CD14-positive monocyte (primary cell): ENCODE measurements around the gene ERG. TPM values are rescaled to one million over a fixed set of nuclear protein-coding genes. Genes with fewer than 3 reads are reported as not detected.

Source experiments
- DNase-seq, 3 donors: peaks; one replicate each; pipeline ENCODE4 v3.0.0-alpha.2; 2011 to 2022
- H2AFZ ChIP-seq: 2 replicates; pipeline ENCODE4 v1.6.0; 2012; ENCODE audit warnings: mild to moderate bottlenecking, low read depth, low read length, inconsistent platforms; ENCODE audit not compliant: insufficient read depth, poor library complexity, severe bottlenecking
- H3K27ac ChIP-seq, 2 donors: 1 replicate in 1 of 2; 2 replicates in 1 of 2; pipeline ENCODE4 v1.5.1; 2012 to 2013; ENCODE audit warnings: low read length in 2 of 2, control low read depth in 1 of 2, inconsistent platforms in 1 of 2, low read depth in 1 of 2, mild to moderate bottlenecking in 1 of 2
- H3K27me3 ChIP-seq, 2 donors: one replicate each; pipeline versions ENCODE4 v1.6.0 to v1.6.1; 2011 to 2013; ENCODE audit warnings: low read length in 2 of 2; ENCODE audit not compliant: control insufficient read depth in 2 of 2, insufficient read depth in 2 of 2
- H3K36me3 ChIP-seq, 2 donors: replicated peaks in 1 of 2; 1 replicate in 1 of 2; 2 replicates in 1 of 2; pipeline versions ENCODE4 v1.5.1 to v1.6.1; 2012 to 2013; ENCODE audit warnings: low read length in 2 of 2, control low read depth in 1 of 2, inconsistent platforms in 1 of 2, mild to moderate bottlenecking in 1 of 2; ENCODE audit not compliant: insufficient read depth in 2 of 2, control insufficient read depth in 1 of 2
- H3K4me1 ChIP-seq, 2 donors: 1 replicate in 1 of 2; 2 replicates in 1 of 2; pipeline versions ENCODE4 v1.5.1 to v1.6.1; 2012 to 2013; ENCODE audit warnings: low read length in 2 of 2, control low read depth in 1 of 2, inconsistent platforms in 1 of 2, mild to moderate bottlenecking in 1 of 2, moderate library complexity in 1 of 2; ENCODE audit not compliant: insufficient read depth in 2 of 2, control insufficient read depth in 1 of 2
- H3K4me2 ChIP-seq: replicated peaks from 2 replicates; pipeline ENCODE3; 2012; ENCODE audit warnings: low read length, moderate library complexity, mild to moderate bottlenecking; ENCODE audit not compliant: poor library complexity, severe bottlenecking; ENCODE audit errors: extremely low read depth
- H3K4me3 ChIP-seq, 3 experiments: fragments of 200-600 bp in 1 of 3; sonication (generic) in 1 of 3; replicated peaks in 1 of 3; 1 replicate in 2 of 3; 2 replicates in 1 of 3; pipeline ENCODE4 v1.5.1; 2011 to 2013; ENCODE audit warnings: low read length in 3 of 3, mild to moderate bottlenecking in 3 of 3, control low read depth in 2 of 3, low read depth in 2 of 3, inconsistent platforms in 1 of 3, moderate library complexity in 1 of 3
- H3K79me2 ChIP-seq: 2 replicates; pipeline ENCODE4 v1.6.0; 2012; ENCODE audit warnings: mild to moderate bottlenecking, control low read depth, inconsistent platforms, low read length, moderate library complexity; ENCODE audit not compliant: insufficient read depth
- H3K9ac ChIP-seq: 2 replicates; pipeline ENCODE4 v1.6.0; 2017; ENCODE audit warnings: low read length, mild to moderate bottlenecking; ENCODE audit not compliant: insufficient read depth, poor library complexity, severe bottlenecking
- H3K9me3 ChIP-seq, 2 donors: replicated peaks in 1 of 2; 1 replicate in 1 of 2; 2 replicates in 1 of 2; pipeline versions ENCODE4 v1.5.1 to v1.6.1; 2012 to 2013; ENCODE audit warnings: low read length in 2 of 2, control low read depth in 1 of 2; ENCODE audit not compliant: control insufficient read depth in 1 of 2, insufficient read depth in 1 of 2
- H4K20me1 ChIP-seq: 2 replicates; pipeline ENCODE4 v1.6.0; 2012; ENCODE audit warnings: mild to moderate bottlenecking, low read length, control low read depth, moderate library complexity; ENCODE audit not compliant: insufficient read depth
- H3K27ac Mint-ChIP-seq, 7 donors: one replicate each; pipeline ENCODE4 v1.8.0; 2020; ENCODE audit warnings: mild to moderate bottlenecking in 7 of 7, mixed read lengths in 7 of 7, moderate library complexity in 6 of 7, inconsistent platforms in 2 of 7
- H3K27me3 Mint-ChIP-seq, 3 donors: one replicate each; pipeline ENCODE4 v1.8.0; 2021 to 2022; ENCODE audit warnings: low read depth in 3 of 3, mild to moderate bottlenecking in 3 of 3, mixed read lengths in 3 of 3, moderate library complexity in 3 of 3, inconsistent platforms in 1 of 3
- H3K36me3 Mint-ChIP-seq, 2 donors: one replicate each; pipeline ENCODE4 v1.8.0; 2020; ENCODE audit warnings: mixed read lengths in 2 of 2, inconsistent platforms in 1 of 2, mild to moderate bottlenecking in 1 of 2
- H3K4me1 Mint-ChIP-seq: one replicate; pipeline ENCODE4 v1.8.0; 2020; ENCODE audit warnings: mild to moderate bottlenecking, mixed read lengths
- H3K4me3 Mint-ChIP-seq, 2 donors: one replicate each; pipeline ENCODE4 v1.8.0; 2020; ENCODE audit warnings: mild to moderate bottlenecking in 2 of 2, mixed read lengths in 2 of 2, moderate library complexity in 1 of 2
- H3K9me3 Mint-ChIP-seq, 7 donors: one replicate each; pipeline ENCODE4 v1.8.0; 2020 to 2022; ENCODE audit warnings: mixed read lengths in 7 of 7, mild to moderate bottlenecking in 6 of 7, moderate library complexity in 6 of 7, inconsistent platforms in 2 of 7
- CTCF ChIP-seq: fragments of 200-600 bp; IDR thresholded peaks from one replicate; pipeline ENCODE4 v1.8.0; 2022; ENCODE audit warnings: antibody characterized with exemption, mild to moderate bottlenecking
- WGBS: methylation state at CpG from one replicate; pipeline ENCODE4 v1.1.5; 2013; ENCODE audit warnings: missing lambda C conversion rate; ENCODE audit not compliant: insufficient coverage; 5-methylcytosine and 5-hydroxymethylcytosine counted together
- intact Hi-C, 2 donors: fragments of 100-400 bp; cut with micrococcal nuclease; formaldehyde crosslinking; loops; one replicate each; pipeline versions ENCODE4 v1.15.0 to v1.15.1; 2023
- polyA plus RNA-seq, 3 donors: library from polyadenylated mRNA; depleted of rRNA in 1 of 3; unstranded in 2 of 3; stranded (reverse) in 1 of 3; fragments of 300-500 nt in 2 of 3; fragments of >200 nt in 1 of 3; fragmentation: Illumina TruSeq in 2 of 3; gene quantifications; 1 replicate in 2 of 3; 2 replicates in 1 of 3; pipeline ENCODE4 v1.2.3, GENCODE V29; 2012 to 2021

The ERG gene
- polyA plus RNA-seq, 3 donors: 0.16 to 0.22 TPM; not detected in 1

- no peak overlapping the region for H3K27ac ChIP-seq
- no peak for TF ChIP-seq CTCF
- peaks cover 0 to 3% (median 1%) of the 10 kb centered on the region in 7 donors for H3K9me3 Mint-ChIP-seq
- no peak overlapping the region for H3K4me3 ChIP-seq
- H3K27ac Mint-ChIP-seq: peak overlapping the region in 1 of 7 donors; percentile 18
- no peaks in the 10 kb centered on the region for H4K20me1 ChIP-seq
- H3K4me1 Mint-ChIP-seq: peaks cover 9% of the 10 kb centered on the region
- no peaks in the 10 kb centered on the region for H3K36me3 ChIP-seq
- DNase-seq: no peak
- no peak overlapping the region for H3K4me3 Mint-ChIP-seq
- H3K4me2 ChIP-seq: no peak overlapping the region
- H3K27me3 Mint-ChIP-seq: peaks cover 6 to 9% (median 7%) of the 10 kb centered on the region in 3 donors
- WGBS: 94% methylated on average over 5 of the region's 5 CpGs
- H3K4me1 ChIP-seq: no peaks in the 10 kb centered on the region
- intact Hi-C loops: loop anchor here (5.0 to 10.0 kb wide), 5 partner anchors 197 to 654 kb away; no protein-coding TSS in a partner anchor
- no peak overlapping the region for H2AFZ ChIP-seq
- no peaks in the 10 kb centered on the region for H3K36me3 Mint-ChIP-seq
- no peak overlapping the region for H3K9ac ChIP-seq
- H3K79me2 ChIP-seq: no peaks in the 10 kb centered on the region
- no peaks in the 10 kb centered on the region for H3K9me3 ChIP-seq
- H3K27me3 ChIP-seq: no peaks in the 10 kb centered on the region
These were observed 139.2 kb downstream of the ERG start for GRCh38 chr21:38359090-38359489.

- Mint-ChIP-seq H3K4me1 (peaks cover 5% of the 10 kb centered on the region), H3K27me3 (peaks cover 6 to 9% (median 7%) of the 10 kb centered on the region in 3 donors), H3K9me3 (peaks cover 0 to 3% (median 1%) of the 10 kb centered on the region in 7 donors), H3K36me3 (no peaks in the 10 kb centered on the region), H3K27ac (peak overlapping the region in 1 of 7 donors; percentile 18), H3K4me3 (no peak overlapping the region)
- Histone ChIP-seq H4K20me1 (no peaks in the 10 kb centered on the region), H3K36me3 (no peaks in the 10 kb centered on the region), H2AFZ (no peak overlapping the region), H3K27ac (no peak overlapping the region), H3K79me2 (no peaks in the 10 kb centered on the region), H3K9ac (no peak overlapping the region), H3K4me1 (no peaks in the 10 kb centered on the region), H3K27me3 (no peaks in the 10 kb centered on the region), H3K4me3 (no peak overlapping the region), H3K4me2 (no peak overlapping the region), H3K9me3 (no peaks in the 10 kb centered on the region)
- no peak for DNase-seq
- 100% methylated on average over 3 of the region's 3 CpGs for WGBS
- TF ChIP-seq CTCF: no peak
- intact Hi-C loops: loop anchor here (5.0 to 10.0 kb wide), 5 partner anchors 196 to 654 kb away; no protein-coding TSS in a partner anchor
These were observed 139.6 kb downstream of the ERG start for GRCh38 chr21:38358666-38359065.
